HuH-7.5 (cell line): Measurements from ENCODE around the gene NOC4L.

Experiments
- DNase-seq: peaks from one replicate; pipeline ENCODE4 v3.0.0; 2011; ENCODE audit warnings: low spot score

The NOC4L gene

GRCh38 chr12:132170094-132170636 lies 25.9 kb downstream of the NOC4L start:
- no peak for DNase-seq

GRCh38 chr12:132170637-132171292 lies 26.5 kb downstream of the NOC4L start:
- DNase-seq: no peak

- DNase-seq: no peak
Observed at GRCh38 chr12:132171293-132171967, 27.2 kb downstream of the NOC4L start.

GRCh38 chr12:132171968-132172521 lies 27.8 kb downstream of the NOC4L start:
- DNase-seq: no peak

GRCh38 chr12:132172619-132173018 lies 28.4 kb downstream of the NOC4L start:
- DNase-seq: no peak

GRCh38 chr12:132173135-132174014 lies 29.1 kb downstream of the NOC4L start:
- no peak for DNase-seq

GRCh38 chr12:132174015-132174838 lies 30.0 kb downstream of the NOC4L start:
- DNase-seq: no peak

GRCh38 chr12:132174839-132175490 lies 30.7 kb downstream of the NOC4L start:
- no peak for DNase-seq

- DNase-seq: no peak
Observed at GRCh38 chr12:132175496-132176384, 31.5 kb downstream of the NOC4L start.

- no peak for DNase-seq
Observed at GRCh38 chr12:132176385-132176919, 32.2 kb downstream of the NOC4L start.

- no peak for DNase-seq
Observed at GRCh38 chr12:132176920-132177551, 32.8 kb downstream of the NOC4L start.

- no peak for DNase-seq
Observed at GRCh38 chr12:132178316-132178715, 34.1 kb downstream of the NOC4L start.

- no peak for DNase-seq
Observed at GRCh38 chr12:132178801-132179401, 34.6 kb downstream of the NOC4L start.

- DNase-seq: no peak
Observed at GRCh38 chr12:132179431-132180362, 35.4 kb downstream of the NOC4L start.

- no peak for DNase-seq
Observed at GRCh38 chr12:132180648-132181546, 36.6 kb downstream of the NOC4L start.

- DNase-seq: no peak
Observed at GRCh38 chr12:132181570-132182200, 37.4 kb downstream of the NOC4L start.
